ENCODE measurements around the gene SAXO2.
"Not testable (repeated sequence)": the region's sequence is repeated elsewhere in the genome, so short reads cannot be mapped to it uniquely, and the experiment has no call there.

SAXO2 gene, protein sequence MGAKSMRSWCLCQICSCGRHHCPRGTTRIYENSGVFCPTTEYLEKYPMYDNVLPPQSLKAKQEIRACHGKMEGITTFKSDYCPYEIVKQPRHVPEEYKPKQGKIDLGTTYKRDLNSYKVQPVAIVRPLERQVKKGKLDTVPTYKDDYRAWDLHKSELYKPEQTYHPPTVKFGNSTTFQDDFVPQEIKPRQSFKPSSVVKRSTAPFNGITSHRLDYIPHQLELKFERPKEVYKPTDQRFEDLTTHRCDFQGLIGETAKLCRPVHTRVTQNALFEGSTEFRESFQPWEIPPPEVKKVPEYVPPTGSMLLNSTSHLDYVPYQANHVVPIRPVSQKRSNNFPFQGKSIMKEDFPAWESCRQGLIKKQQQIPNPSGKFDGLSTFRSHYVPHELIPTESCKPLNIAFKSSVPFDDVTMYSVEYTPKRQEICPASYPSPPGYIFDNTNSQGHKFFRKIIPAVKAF

GRCh38 chr15:82262422-82263026 is at the start of gene SAXO2, which contains the start of gene EFL1:
SAXO2 (plus strand) TSS chr15:82262818; CDS start chr15:82262880, 62 bp downstream.
EFL1 (minus strand) TSS chr15:82262734; CDS start chr15:82261778, 956 bp downstream.
- in situ Hi-C loops (cut with HindIII; ENCODE audit: low sequenced_read_pairs) = no loop called here
- peak; percentile 29 for DNase-seq (ENCODE audit: low read depth)
- peak within 1 kb of the TSS; percentile 85 for H3K4me3 ChIP-seq (ENCODE audit: low read depth, low read length)
- TF ChIP-seq CTCF (IDR thresholded peaks at IDR 0.05; ENCODE audit: low read depth, low read length, missing control alignments) = no peak

GRCh38 chr15:82216092-82216491 is 46.5 kb upstream of the SAXO2 start:
- H3K4me3 ChIP-seq (ENCODE audit: low read depth, low read length); DNase-seq (ENCODE audit: low read depth); in situ Hi-C loops (cut with HindIII; ENCODE audit: low sequenced_read_pairs): not testable (repeated sequence)

- DNase-seq (ENCODE audit: low read depth); H3K4me3 ChIP-seq (ENCODE audit: low read depth, low read length); in situ Hi-C loops (cut with HindIII; ENCODE audit: low sequenced_read_pairs): not testable (repeated sequence)
- peak; percentile 51 for TF ChIP-seq CTCF (IDR thresholded peaks at IDR 0.05; ENCODE audit: low read depth, low read length, missing control alignments)
Observed at GRCh38 chr15:82221535-82221934, 41.1 kb upstream of the SAXO2 start.

DNA sequence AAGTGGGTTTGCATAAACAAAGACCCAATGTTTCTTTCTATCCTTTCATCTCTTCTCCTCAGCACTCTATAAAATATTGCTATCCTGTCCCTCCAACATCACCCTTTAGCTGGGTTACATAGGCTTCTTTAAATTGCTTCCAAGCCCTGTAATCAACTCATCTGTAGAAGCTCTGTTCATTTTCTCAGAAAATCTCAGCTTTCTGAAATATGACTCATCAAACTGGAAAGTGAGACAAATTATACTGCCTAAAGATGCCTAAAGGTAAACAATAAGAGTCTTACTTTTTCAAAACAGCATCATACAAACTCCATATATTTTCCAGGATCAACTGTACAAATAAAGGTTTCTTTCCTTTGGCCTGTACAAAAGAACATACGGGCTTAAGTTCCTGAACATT is 33.9 kb upstream of the SAXO2 start:
- no peak for DNase-seq (ENCODE audit: low read depth)
- in situ Hi-C loops (cut with HindIII; ENCODE audit: low sequenced_read_pairs) = no loop called here
- no peak overlapping the region for H3K4me3 ChIP-seq (ENCODE audit: low read depth, low read length)
- TF ChIP-seq CTCF (IDR thresholded peaks at IDR 0.05; ENCODE audit: low read depth, low read length, missing control alignments) = no peak

GRCh38 chr15:82231233-82231632 is 31.4 kb upstream of the SAXO2 start:
- no peak overlapping the region for H3K4me3 ChIP-seq (ENCODE audit: low read depth, low read length)
- DNase-seq (ENCODE audit: low read depth) = no peak
- in situ Hi-C loops (cut with HindIII; ENCODE audit: low sequenced_read_pairs) = no loop called here
- TF ChIP-seq CTCF (IDR thresholded peaks at IDR 0.05; ENCODE audit: low read depth, low read length, missing control alignments) = no peak

- TF ChIP-seq CTCF (IDR thresholded peaks at IDR 0.05; ENCODE audit: low read depth, low read length, missing control alignments) = no peak
- in situ Hi-C loops (cut with HindIII; ENCODE audit: low sequenced_read_pairs) = no loop called here
- no peak overlapping the region for H3K4me3 ChIP-seq (ENCODE audit: low read depth, low read length)
- DNase-seq (ENCODE audit: low read depth) = no peak
Observed at GRCh38 chr15:82231842-82232241, 30.8 kb upstream of the SAXO2 start.

DNA sequence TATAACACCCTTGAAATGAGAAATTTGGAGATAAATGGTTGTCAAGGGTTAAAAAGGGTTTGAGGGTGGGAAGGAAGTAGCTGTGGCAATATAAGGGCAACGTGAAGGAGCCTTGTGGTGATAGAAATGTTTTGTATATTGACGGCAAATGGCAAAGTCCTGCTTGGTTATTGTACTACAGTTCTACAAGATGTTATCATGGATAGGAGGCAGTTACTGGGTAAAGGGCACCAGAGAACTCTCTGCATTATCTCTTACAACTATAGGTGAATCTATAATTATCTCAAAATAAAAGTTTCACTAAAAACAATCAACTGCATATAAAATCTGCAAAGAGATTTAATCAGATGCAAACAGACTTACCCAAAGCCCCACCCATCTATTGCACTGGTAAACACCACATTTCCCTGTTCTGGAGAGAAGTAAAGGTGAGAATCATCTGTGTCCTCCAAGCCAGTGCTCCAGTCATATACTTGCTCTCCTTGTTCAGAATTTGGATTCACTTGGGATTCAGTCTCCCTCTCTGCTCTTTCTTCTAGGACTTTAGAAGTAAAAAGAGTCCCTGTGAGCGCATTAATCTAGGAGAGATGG is 24.6 kb upstream of the SAXO2 start:
- in situ Hi-C loops (cut with HindIII; ENCODE audit: low sequenced_read_pairs); H3K4me3 ChIP-seq (ENCODE audit: low read depth, low read length); DNase-seq (ENCODE audit: low read depth): not testable (repeated sequence)

Data from astrocyte of the cerebellum (primary cell).